Immature natural killer cell (primary cell): Measurements from ENCODE around the gene ZDHHC8. TPM values are rescaled to one million over a fixed set of nuclear protein-coding genes. Genes with fewer than 3 reads are reported as not detected.

Experiments
- DNase-seq, 3 donors: peaks; one replicate each; pipeline ENCODE4 v3.0.0; 2022; ENCODE audit warnings: mixed read lengths in 1 of 3
- H3K27ac Mint-ChIP-seq, 6 donors: one replicate each; pipeline ENCODE4 v1.8.0; 2020; ENCODE audit warnings: mixed read lengths in 6 of 6, mild to moderate bottlenecking in 5 of 6, inconsistent platforms in 4 of 6, moderate library complexity in 3 of 6
- H3K27me3 Mint-ChIP-seq, 3 donors: one replicate each; pipeline ENCODE4 v1.8.0; 2020 to 2021; ENCODE audit warnings: low read depth in 3 of 3, mild to moderate bottlenecking in 3 of 3, mixed read lengths in 3 of 3, moderate library complexity in 3 of 3, inconsistent platforms in 1 of 3
- H3K36me3 Mint-ChIP-seq, 3 donors: one replicate each; pipeline ENCODE4 v1.8.0; 2020; ENCODE audit warnings: mixed read lengths in 3 of 3, inconsistent platforms in 2 of 3, mild to moderate bottlenecking in 2 of 3
- H3K4me1 Mint-ChIP-seq, 2 donors: one replicate each; pipeline ENCODE4 v1.8.0; 2020; ENCODE audit warnings: inconsistent platforms in 2 of 2, mild to moderate bottlenecking in 2 of 2, mixed read lengths in 2 of 2, moderate library complexity in 1 of 2
- H3K4me3 Mint-ChIP-seq, 5 donors: one replicate each; pipeline ENCODE4 v1.8.0; 2020; ENCODE audit warnings: mild to moderate bottlenecking in 5 of 5, mixed read lengths in 5 of 5, inconsistent platforms in 3 of 5, moderate library complexity in 3 of 5
- H3K9me3 Mint-ChIP-seq, 6 donors: one replicate each; pipeline ENCODE4 v1.8.0; 2020; ENCODE audit warnings: mild to moderate bottlenecking in 6 of 6, mixed read lengths in 6 of 6, inconsistent platforms in 4 of 6, moderate library complexity in 3 of 6
- polyA plus RNA-seq, 3 donors: library from polyadenylated mRNA; unstranded; fragments of 300-500 nt; fragmentation: Illumina TruSeq; gene quantifications; one replicate each; pipeline ENCODE4 v1.2.3, GENCODE V29; 2021

ZDHHC8 gene, protein sequence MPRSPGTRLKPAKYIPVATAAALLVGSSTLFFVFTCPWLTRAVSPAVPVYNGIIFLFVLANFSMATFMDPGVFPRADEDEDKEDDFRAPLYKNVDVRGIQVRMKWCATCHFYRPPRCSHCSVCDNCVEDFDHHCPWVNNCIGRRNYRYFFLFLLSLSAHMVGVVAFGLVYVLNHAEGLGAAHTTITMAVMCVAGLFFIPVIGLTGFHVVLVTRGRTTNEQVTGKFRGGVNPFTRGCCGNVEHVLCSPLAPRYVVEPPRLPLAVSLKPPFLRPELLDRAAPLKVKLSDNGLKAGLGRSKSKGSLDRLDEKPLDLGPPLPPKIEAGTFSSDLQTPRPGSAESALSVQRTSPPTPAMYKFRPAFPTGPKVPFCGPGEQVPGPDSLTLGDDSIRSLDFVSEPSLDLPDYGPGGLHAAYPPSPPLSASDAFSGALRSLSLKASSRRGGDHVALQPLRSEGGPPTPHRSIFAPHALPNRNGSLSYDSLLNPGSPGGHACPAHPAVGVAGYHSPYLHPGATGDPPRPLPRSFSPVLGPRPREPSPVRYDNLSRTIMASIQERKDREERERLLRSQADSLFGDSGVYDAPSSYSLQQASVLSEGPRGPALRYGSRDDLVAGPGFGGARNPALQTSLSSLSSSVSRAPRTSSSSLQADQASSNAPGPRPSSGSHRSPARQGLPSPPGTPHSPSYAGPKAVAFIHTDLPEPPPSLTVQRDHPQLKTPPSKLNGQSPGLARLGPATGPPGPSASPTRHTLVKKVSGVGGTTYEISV
- 1 to 10 TPM in 1 of 3 donors, under 1 TPM in 2; 0.54 to 3.7 (median 0.79) TPM for polyA plus RNA-seq

DNA sequence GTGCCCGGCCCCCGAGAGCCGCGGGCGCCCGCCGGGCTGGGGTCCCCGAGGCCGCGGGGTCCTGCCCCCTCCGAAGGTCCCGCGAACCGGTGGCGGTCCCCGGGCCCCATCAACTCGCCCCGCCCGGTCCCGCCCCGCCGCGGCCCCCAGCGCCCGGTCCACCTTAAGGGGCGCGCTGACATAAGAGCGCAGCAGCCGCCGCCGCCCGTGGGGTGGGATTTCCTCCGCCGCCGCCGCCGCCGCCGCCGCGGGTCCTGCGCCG lies at the start of gene ZDHHC8:
ZDHHC8 (plus strand) TSS at position 208 of the 262 bp plus-strand sequence. CDS start 144 bp downstream, outside the sequence.
- Mint-ChIP-seq H3K4me3 (peak within 1 kb of the TSS; percentile 44 to 78 (median 77)), H3K9me3 (no peaks in the 10 kb centered on the region), H3K36me3 (peaks cover 0 to 12% (median 10%) of the 10 kb centered on the region in 3 donors), H3K27ac (peak within 1 kb of the TSS in 2 of 6 donors; percentile 36 to 62), H3K4me1 (peaks cover 14 to 26% of the 10 kb centered on the region in 2 donors), H3K27me3 (peaks cover 0 to 3% (median 0%) of the 10 kb centered on the region in 3 donors)
- peak; percentile 26 to 45 (median 34) for DNase-seq

DNA sequence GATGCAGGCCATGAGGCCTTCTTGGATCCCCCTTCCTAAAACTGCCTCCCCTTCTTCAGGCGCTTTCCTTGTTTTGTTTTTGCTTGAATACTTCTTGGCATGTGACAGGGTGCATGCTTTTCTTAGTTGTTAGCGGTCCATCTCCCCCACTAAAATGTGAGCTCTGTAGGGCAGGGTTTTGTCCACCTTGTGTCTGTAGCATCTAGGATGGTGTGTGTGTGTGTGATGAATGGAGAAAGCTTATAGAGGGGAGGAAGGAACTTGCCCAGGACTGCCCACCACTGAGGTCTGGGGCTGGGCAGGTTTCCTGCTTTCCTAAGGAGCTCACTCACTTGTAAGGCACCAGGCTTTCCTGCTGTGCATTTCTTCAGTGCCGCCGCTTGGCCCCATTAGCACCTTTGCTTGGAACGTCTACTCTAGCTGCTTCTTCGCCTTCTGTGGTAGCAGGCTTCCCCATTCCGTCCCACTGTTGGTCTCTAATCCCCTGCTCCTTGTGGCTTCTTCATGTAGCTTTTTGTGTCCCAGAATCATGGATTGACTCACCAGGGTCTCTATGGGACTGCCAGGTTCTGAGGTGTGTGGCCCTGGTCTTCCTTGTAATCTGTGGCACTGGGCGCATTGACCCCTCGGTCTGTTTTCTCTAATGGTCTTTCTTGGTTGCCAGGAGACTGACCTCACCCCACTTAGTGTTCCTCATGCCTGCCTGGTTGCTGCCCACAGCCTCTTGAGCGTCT lies 48.3 kb upstream of the ZDHHC8 start:
- H3K4me1 Mint-ChIP-seq, result peaks cover 58 to 73% of the 10 kb centered on the region in 2 donors
- peaks cover 6 to 21% (median 19%) of the 10 kb centered on the region in 3 donors for H3K36me3 Mint-ChIP-seq
- no peak for DNase-seq
- H3K9me3 Mint-ChIP-seq, result no peaks in the 10 kb centered on the region
- H3K27me3 Mint-ChIP-seq, result peaks cover 6 to 14% (median 7%) of the 10 kb centered on the region in 3 donors
- peak overlapping the region in 4 of 5 donors; percentile 8 to 58 (median 28) for H3K4me3 Mint-ChIP-seq
- H3K27ac Mint-ChIP-seq, result peak overlapping the region; percentile 7 to 57 (median 42)

DNA sequence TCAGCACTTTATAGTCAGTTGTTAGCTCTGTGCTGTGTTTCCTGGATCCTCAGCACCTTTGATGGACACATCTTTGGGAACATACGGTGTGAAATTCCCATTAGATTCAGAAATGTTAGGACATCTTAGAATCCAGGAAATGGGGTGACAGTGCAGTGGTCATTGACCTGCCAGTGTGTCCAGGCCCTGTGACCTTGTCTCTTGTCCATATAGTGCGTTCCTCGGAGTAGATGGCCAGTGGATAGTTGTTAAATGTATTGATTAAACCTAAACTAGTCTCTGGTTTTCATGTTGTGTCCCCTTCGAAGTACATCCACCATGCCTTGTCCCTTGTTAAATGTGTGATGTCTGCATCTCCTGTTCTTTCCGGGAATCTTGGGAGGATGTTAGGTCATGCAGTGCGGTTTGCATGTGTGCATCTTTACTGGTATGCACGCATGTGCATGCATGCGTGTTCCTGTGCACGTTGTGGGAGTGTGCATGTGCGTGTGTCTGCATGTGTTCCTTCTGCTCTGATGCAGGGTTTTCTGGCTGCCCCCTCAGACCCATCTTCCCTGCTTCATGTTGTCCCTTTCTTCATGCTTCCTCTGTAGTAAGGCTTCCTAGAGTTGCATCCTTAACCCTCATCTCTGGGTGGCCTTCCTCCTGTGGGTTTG lies 47.6 kb upstream of the ZDHHC8 start:
- peaks cover 6 to 25% (median 19%) of the 10 kb centered on the region in 3 donors for H3K36me3 Mint-ChIP-seq
- H3K27ac Mint-ChIP-seq, result peak overlapping the region in 3 of 6 donors; percentile 5 to 28 (median 7)
- H3K9me3 Mint-ChIP-seq, result no peaks in the 10 kb centered on the region
- no peak for DNase-seq
- peaks cover 58 to 79% of the 10 kb centered on the region in 2 donors for H3K4me1 Mint-ChIP-seq
- H3K4me3 Mint-ChIP-seq, result no peak overlapping the region
- peaks cover 5 to 16% (median 6%) of the 10 kb centered on the region in 3 donors for H3K27me3 Mint-ChIP-seq

DNA sequence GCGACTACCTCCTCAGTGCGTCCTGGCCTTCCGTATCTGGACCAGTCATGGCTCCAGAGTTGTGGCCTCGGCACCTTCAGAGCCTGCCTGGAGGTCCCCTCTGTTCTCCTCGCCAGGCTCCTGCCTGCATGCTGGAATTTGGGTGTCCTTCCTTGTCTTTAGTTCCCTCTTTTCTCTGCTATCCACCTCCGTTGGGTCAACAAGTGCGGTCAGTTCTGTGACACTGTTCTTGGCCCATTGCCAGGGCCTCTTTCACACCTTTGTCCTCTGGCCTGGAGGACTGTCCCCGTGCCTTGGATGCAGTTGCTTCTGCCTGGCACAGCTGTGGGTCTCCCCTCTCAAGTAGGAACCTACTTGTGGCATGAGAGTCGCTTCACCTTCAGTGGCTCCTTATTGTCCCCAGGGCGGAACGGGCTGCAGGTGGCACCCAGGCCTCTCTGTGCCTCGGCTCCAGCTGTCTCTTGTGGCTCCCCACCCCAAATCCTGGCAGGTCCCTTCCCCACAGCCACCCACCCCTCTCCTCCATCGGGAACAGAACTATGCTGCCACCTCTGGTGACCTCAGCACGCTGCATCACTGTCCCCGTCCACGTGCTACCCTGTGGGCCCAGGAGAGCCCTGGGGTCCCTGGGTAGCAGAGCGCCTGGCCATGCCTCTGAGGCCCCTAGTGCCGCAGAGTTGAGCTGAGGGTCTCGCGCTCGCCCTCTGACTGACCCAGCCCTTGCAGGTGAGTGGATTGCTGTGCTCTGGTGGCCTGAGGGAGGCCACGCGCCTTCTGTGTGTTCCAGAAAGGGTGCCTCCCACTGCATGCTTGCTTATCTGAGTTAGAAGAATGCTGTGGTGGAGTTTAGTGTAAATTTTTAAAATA lies 46.8 kb upstream of the ZDHHC8 start:
- DNase-seq, result no peak
- no peak overlapping the region for H3K4me3 Mint-ChIP-seq
- peaks cover 5 to 13% (median 6%) of the 10 kb centered on the region in 3 donors for H3K27me3 Mint-ChIP-seq
- H3K4me1 Mint-ChIP-seq, result peaks cover 55 to 82% of the 10 kb centered on the region in 2 donors
- peak overlapping the region in 1 of 6 donors; percentile 8 for H3K27ac Mint-ChIP-seq
- H3K36me3 Mint-ChIP-seq, result peaks cover 6 to 32% (median 19%) of the 10 kb centered on the region in 3 donors
- no peaks in the 10 kb centered on the region for H3K9me3 Mint-ChIP-seq

DNA sequence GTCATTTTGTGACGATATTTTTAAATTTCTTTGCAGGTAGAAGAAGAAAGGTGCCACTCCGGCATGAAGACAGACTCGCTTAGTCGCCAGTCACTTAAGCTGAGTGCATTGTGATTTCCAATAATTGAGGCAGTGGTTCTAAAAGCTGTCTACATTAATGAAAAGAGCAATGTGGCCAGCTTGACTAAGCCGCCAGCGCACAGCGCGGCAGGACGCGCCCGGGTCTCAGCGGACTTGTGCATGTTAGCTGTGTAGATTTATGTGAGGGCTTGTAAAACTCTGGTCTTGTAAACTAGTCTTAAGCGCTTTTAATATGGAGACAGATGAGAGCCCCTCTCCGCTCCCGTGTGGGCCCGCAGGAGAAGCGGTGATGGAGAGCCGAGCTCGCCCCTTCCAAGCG lies 46.0 kb upstream of the ZDHHC8 start:
- DNase-seq, result no peak
- Mint-ChIP-seq H3K4me1 (peaks cover 56 to 86% of the 10 kb centered on the region in 2 donors), H3K4me3 (no peak overlapping the region), H3K27me3 (peaks cover 5 to 11% (median 10%) of the 10 kb centered on the region in 3 donors), H3K27ac (no peak overlapping the region), H3K36me3 (peaks cover 11 to 41% (median 24%) of the 10 kb centered on the region in 3 donors), H3K9me3 (no peaks in the 10 kb centered on the region)

DNA sequence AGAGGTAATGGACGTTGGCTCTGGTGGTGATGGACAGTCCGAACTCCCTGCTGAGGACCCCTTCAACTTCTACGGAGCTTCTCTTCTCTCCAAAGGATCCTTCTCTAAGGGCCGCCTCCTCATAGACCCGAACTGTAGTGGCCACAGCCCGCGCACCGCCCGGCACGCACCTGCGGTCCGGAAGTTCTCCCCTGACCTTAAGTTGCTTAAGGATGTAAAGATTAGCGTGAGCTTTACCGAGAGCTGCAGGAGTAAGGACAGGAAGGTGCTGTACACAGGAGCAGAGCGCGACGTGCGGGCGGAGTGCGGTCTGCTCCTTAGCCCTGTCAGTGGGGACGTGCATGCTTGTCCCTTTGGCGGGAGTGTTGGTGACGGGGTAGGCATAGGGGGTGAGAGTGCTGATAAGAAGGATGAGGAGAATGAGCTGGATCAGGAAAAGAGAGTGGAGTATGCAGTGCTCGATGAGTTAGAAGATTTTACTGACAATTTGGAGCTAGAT lies 45.5 kb upstream of the ZDHHC8 start:
- Mint-ChIP-seq H3K27ac (peak overlapping the region in 1 of 6 donors; percentile 3), H3K36me3 (peaks cover 15 to 44% (median 29%) of the 10 kb centered on the region in 3 donors), H3K4me1 (peaks cover 54 to 86% of the 10 kb centered on the region in 2 donors), H3K4me3 (peak overlapping the region in 1 of 5 donors; percentile 7), H3K9me3 (no peaks in the 10 kb centered on the region), H3K27me3 (peaks cover 2 to 12% (median 9%) of the 10 kb centered on the region in 3 donors)
- DNase-seq, result no peak

DNA sequence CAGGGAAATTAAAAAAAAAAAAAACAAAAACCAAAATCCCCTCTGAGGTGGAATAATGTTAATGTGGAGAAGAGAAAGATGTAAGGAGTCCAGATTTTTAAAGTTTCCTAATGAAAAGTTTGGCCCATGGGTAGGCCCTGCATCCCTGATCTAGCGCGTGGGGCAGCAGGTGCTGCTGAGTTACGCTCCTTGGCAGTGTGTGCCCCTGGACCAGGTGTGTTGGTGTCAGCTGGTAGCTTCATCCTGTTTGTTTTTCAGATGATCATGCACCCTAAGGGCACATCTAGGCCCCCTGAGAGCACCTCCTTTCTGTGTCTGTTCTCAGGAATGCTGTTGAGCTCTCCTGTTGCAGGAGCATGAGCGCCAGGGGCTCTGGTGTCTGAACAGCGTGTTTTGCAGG lies 44.8 kb upstream of the ZDHHC8 start:
- no peak for DNase-seq
- Mint-ChIP-seq H3K27me3 (peaks cover 2 to 12% (median 9%) of the 10 kb centered on the region in 3 donors), H3K36me3 (peaks cover 20 to 50% (median 34%) of the 10 kb centered on the region in 3 donors), H3K27ac (peak overlapping the region in 3 of 6 donors; percentile 3 to 82 (median 80)), H3K4me3 (peak overlapping the region in 3 of 5 donors; percentile 29 to 53 (median 53)), H3K9me3 (no peaks in the 10 kb centered on the region), H3K4me1 (peaks cover 55 to 86% of the 10 kb centered on the region in 2 donors)

DNA sequence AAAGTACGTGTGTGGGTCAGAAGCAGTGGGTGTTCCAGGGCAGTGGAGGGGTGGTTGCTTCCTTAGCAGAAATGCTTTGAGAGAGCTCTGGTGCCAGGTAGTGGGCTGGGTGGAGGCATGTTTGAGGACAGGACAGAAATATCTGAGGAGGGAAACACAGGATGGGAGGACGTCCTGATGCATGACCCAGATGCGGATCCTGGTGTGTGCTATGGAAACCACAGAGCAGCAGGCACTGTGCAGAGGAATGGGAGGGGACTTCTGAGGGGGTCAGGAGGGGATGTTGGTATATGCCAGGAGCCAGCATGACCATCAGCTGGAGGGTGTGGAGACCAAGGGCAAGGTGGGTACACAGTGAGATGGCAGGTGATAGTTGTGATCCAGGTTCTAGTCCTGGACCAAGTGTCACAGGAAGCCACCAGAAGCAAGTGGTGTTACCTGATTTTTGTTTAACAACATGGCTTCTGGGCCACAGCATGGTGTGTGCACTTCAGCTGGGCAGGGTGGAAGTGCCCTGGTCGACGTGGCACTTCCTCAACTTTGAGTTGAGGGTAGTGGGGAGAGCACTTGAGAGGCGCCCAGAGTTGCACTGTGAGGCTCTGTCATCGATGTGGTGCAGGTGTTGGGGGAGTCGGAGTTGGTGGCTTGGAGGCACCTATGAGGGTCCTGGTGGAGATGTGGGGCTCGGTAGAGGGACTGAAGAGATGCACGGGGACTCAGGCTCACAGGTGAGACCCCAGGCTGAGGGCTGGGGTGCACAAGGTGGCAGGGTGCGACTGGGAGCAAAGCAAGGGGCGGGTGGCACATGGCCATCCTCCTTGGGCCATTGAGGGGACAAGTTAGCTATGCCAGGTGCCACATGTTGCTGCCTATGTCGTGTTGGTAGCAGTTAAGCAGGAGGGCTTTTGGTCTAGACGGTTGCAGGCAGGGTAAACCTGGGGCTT lies 44.0 kb upstream of the ZDHHC8 start:
- DNase-seq, result peak in 2 of 3 donors; percentile 43 to 44
- H3K27me3 Mint-ChIP-seq, result peaks cover 2 to 12% (median 9%) of the 10 kb centered on the region in 3 donors
- H3K36me3 Mint-ChIP-seq, result peaks cover 20 to 58% (median 34%) of the 10 kb centered on the region in 3 donors
- H3K27ac Mint-ChIP-seq, result peak overlapping the region; percentile 26 to 82 (median 64)
- peak overlapping the region; percentile 22 to 53 (median 49) for H3K4me3 Mint-ChIP-seq
- no peaks in the 10 kb centered on the region for H3K9me3 Mint-ChIP-seq
- peaks cover 48 to 85% of the 10 kb centered on the region in 2 donors for H3K4me1 Mint-ChIP-seq

DNA sequence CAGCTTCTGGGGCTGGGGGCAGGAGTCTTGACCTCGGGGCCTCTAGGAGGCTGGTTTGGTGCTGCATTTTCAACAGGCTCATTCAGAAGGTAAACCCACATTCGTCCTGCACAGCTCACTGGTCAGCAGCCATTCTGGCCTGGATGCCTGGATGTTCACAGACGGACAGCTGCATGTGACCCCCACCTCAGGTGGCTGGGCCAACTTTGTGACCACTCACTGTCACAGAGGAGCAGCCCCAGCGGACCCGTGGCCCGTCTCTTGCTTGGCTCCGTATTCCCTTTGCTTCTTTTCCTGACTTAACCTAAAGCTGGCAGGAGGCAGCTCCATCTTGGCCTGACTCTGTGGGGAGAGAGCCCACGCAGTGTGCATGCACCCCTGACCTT lies 43.3 kb upstream of the ZDHHC8 start:
- Mint-ChIP-seq H3K36me3 (peaks cover 20 to 61% (median 34%) of the 10 kb centered on the region in 3 donors), H3K4me1 (peaks cover 41 to 78% of the 10 kb centered on the region in 2 donors), H3K9me3 (no peaks in the 10 kb centered on the region), H3K27ac (peak overlapping the region in 2 of 6 donors; percentile 26 to 37), H3K4me3 (peak overlapping the region in 1 of 5 donors; percentile 46), H3K27me3 (peaks cover 2 to 12% (median 9%) of the 10 kb centered on the region in 3 donors)
- no peak for DNase-seq

DNA sequence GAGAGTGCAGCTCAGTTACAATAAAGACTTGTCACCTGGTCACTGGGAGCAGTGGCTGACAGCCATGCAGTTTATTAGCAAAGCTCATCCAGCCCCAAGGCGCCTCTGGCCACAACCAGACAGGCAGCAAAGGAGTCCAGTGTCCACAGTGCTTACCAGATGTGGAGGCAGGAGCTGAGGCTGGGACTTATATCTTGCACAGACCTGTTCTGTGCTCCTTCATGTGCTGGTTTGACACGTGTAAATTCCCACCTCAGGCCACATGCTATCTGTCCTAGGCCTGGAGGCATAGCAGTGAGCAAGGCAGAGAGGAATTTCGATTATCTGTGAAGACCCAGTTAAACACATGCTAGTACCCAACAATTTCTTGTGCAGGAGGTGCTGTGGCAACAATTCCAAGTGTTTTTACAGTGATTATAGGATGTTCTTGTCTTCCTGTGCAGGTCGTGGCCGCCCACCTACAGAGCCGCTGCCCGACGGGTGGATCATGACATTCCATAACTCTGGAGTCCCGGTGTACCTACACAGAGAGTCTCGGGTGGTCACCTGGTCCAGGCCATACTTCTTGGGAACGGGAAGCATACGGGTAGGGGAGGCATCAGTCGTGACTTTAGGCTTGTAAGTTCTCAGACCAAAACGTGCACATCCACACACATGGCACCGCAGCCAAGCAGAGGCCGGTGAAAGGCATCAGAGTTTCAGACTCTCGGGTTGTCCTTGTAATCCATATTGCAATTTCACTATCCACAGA lies 42.2 kb upstream of the ZDHHC8 start:
- DNase-seq, result no peak
- Mint-ChIP-seq H3K27ac (peak overlapping the region in 2 of 6 donors; percentile 16 to 53), H3K9me3 (no peaks in the 10 kb centered on the region), H3K27me3 (peaks cover 0 to 12% (median 9%) of the 10 kb centered on the region in 3 donors), H3K4me3 (no peak overlapping the region), H3K4me1 (peaks cover 31 to 67% of the 10 kb centered on the region in 2 donors), H3K36me3 (peaks cover 20 to 70% (median 34%) of the 10 kb centered on the region in 3 donors)
